ENCODE results near the gene SUPT7L.
"Not testable (repeated sequence)": the region's sequence is repeated elsewhere in the genome, so short reads cannot be mapped to it uniquely, and the experiment has no call there.

DNA sequence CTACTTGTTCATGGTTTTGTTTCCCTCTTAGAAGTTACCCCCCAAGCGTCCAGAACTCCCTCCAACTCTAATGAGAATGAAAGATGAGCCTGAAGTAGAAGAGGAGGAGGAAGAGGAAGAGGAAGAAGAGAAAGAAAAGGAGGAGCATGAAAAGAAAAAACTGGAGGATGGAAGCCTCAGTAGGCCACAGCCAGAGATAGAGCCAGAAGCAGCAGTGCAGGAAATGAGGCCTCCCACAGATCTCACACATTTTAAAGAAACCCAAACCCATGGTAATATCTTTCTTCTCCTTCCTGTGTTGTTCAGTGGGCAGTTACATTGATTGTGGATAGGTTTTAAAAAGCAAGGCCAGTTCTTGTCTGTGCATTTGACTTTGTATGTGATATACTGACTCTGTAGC is 21.6 kb upstream of the SUPT7L start:
- TF ChIP-seq POLR2A, CTCF (IDR thresholded peaks at IDR 0.05): not testable (repeated sequence)

All from sigmoid colon (tissue), 3 donors.